HG03095 (cell line): ENCODE measurements around the gene TMEM237.
"Not testable (repeated sequence)": the region's sequence is repeated elsewhere in the genome, so short reads cannot be mapped to it uniquely, and the experiment has no call there.

ENCODE experiments used
- ATAC-seq: cut with Tn5 transposase; IDR thresholded peaks from one replicate; pipeline ENCODE4 v1.9.1; 2021; ENCODE audit warnings: moderate library complexity; ENCODE audit not compliant: unreplicated experiment

Gene TMEM237, protein sequence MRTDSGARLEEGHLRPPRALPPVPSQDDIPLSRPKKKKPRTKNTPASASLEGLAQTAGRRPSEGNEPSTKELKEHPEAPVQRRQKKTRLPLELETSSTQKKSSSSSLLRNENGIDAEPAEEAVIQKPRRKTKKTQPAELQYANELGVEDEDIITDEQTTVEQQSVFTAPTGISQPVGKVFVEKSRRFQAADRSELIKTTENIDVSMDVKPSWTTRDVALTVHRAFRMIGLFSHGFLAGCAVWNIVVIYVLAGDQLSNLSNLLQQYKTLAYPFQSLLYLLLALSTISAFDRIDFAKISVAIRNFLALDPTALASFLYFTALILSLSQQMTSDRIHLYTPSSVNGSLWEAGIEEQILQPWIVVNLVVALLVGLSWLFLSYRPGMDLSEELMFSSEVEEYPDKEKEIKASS

DNA sequence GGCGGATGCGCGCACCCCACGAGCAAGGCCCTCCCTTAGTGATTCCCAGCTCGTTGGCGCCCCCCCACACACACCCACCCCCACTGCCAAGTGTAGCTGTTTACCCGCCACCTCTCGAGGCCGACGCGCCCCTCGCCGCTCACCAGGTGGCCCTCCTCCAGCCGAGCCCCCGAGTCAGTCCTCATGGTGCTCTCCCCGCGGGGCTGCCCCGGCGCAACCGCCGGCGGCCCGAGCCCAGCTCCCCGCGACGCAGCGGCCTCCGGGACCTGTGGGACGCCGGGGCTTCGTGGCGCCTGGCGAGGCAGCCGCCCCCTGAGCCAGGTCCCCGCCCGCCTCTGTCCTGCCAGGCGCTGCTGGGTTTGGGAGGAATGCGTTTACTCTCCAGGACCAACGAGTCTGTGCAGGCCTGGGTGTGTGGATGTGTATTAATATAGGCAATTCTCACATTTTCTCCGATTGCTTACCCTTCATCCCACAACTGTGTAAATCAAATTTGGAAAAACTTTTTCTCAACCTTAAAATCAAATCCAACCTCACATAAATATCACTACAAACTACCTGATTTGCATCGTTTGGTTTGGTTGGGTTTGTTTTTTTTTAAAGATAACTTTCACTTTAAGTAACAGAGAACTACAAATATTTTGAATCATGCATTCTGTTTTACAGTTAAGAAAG, at the start of gene TMEM237:
Gene TMEM237 (minus strand): TSS at position 288 of the 675 bp plus-strand sequence. CDS start 103 bp downstream, at position 185.
- peak; percentile 47 for ATAC-seq

DNA sequence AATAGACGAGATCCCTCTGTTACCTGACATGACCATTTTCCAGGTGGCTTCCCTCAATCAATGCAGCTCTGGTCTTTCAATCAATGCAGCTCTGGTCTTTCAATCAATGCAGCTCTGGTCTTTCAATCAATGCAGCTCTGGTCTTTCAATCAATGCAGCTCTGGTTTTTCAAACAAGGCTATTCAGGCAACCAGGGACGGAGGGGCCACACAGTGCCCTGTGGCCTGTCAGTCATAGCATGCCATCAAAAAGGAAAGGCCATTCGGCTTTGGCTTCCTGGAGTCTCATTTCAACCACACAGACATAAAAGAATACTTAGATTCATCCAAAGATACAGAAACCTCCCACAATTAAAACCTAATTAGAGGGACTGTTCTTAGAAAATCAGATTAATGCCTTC, 41.9 kb upstream of the TMEM237 start:
- no peak for ATAC-seq

DNA sequence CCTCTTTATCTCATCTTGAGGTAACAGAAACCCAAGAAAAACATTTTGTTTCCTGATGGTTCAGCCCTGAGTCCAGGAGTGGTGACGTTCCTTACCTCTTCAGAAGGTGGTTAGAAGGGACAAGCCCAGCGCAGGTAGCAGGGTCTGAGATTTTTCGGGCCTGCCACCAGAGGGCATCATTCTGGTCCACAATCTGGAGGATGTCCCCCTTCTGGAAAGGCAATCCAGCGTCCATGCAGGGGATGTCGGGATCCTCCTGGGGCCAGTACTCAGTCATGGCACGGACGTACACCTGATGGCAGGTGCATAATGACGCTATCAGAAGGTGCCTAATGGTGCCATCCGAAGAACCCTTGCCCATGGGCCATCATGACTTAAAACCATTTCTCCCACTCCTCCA, 37.4 kb upstream of the TMEM237 start:
- ATAC-seq = no peak

DNA sequence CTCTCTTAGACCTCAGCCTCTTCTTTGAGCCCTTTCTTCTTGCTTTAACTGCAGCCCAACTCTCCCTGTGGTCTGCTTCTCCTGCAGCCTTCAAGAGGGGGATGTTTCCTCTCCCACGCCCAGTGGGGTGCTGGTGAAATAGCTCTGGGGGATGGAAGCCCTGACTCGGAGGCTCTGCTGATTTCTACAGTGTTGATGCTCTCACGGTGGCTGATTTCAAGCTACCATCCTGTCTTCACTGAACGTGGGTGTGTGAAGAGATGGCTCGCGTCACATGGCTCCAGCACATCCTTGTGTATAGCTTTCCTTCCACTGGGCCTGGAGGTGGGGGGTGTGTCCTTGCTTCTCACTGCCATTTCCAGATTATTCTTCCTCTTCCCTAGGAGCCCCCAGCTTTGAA, 35.1 kb upstream of the TMEM237 start:
- no peak for ATAC-seq

DNA sequence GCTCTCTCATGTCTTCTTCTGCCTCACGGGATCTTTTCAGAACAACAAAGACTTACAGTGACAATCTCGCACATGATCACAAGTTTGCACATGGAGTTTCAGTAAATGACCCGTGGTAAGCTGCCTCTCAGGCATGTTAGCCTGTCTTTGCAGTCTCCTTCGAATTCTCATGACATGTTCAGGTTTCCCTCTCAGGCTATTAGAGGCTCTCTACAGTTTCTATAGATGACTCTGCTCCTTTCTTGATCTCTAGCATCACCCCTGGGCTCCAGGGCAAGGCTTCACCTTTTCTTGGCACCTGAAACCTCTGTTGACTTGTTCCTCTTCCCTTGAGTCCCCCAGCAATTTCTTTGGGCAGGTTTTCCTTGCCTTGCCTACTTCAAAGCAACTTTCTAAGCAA, 32.2 kb upstream of the TMEM237 start:
- ATAC-seq = no peak

DNA sequence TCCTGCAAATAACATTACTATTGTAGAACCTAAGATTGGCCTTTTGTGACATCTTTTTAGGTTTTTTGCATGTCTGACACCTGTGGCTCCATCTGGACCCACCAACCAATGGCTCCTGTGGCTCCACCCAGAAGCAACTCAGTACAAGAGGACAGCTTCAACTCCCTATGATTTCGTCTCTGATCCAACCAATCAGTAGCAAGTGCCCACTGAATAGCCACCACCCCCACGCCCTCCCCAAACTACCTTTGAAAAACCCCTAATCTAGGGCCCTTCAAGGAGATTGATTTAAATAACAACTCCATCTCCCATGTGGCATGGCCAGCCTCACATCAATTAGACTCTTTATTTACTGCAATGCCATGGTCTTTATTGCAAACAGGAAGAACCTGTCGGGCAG, 31.5 kb upstream of the TMEM237 start:
- ATAC-seq = no peak

DNA sequence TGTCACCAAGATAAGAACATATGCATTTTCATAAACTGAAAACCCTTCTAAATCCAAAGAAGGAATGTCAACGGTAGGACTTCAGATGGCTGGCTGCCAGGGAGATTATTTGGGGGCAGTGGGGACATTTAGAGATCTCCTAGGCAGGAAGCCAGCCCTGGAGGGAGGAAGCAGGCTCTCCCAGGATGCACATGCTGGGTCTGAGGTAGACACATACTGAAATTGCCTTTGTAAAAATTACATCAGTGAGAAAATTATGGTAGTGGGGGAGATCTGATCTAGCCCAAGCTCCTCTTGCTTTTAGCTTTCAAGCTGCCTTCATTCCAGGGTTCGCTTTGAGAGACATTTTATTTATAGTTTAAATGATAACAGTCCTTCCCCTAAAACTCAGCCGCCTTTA, 31.0 kb upstream of the TMEM237 start:
- no peak for ATAC-seq

DNA sequence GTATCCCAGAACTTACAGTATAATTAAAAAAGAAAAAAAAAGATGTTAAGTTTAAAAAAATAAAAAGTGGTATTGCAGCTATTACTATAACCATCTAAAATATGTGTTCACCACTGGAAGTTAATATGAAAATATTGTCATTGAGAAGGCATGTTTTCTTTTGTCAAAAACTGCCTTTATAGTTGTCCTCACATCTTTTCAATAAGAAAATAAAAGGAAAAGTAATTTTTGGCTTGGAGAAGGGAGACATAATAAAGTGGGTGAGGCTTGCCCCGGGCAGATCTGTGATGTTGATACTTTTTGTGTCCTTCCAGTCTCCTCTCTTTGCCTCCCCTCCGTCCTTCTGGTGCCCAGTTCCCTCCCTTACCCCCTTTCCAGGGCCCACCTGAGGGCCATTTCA, 30.2 kb upstream of the TMEM237 start:
- no peak for ATAC-seq

DNA sequence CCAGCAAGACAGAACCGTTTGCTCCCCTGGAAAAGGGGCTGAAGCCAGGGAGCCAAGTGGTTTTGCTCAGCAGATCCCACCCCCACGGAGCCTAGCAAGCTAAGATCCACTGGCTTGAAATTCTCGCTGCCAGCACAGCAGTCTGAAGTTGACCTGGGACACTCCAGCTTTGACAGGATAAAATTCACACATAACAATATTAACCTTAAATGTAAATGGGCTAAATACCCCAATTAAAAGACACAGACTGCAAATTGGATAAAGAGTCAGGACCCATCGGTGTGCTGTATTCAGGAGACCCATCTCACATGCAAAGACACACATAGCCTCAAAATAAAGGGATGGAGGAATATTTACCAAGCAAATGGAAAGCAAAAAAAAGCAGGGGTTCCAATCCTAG, 27.9 kb upstream of the TMEM237 start:
- ATAC-seq = not testable (repeated sequence)

DNA sequence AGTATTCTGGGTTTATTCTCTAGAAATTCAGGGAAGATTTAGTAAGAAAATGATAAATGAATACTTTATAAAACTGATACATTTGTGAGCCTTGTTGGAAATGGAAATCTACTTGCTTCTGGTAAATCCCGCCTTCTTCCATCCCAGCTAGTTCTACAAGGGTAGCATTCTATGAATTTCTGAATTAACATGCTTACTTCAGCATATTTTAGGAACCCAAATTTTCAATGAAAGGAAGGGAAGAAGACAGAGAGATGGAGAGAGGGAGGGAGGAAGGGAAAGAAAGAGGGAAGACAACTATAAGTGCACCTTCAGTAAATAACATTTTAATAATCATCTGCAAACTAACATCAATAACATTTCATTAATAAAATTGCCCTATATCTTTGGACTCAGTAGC, 26.6 kb upstream of the TMEM237 start:
- no peak for ATAC-seq

DNA sequence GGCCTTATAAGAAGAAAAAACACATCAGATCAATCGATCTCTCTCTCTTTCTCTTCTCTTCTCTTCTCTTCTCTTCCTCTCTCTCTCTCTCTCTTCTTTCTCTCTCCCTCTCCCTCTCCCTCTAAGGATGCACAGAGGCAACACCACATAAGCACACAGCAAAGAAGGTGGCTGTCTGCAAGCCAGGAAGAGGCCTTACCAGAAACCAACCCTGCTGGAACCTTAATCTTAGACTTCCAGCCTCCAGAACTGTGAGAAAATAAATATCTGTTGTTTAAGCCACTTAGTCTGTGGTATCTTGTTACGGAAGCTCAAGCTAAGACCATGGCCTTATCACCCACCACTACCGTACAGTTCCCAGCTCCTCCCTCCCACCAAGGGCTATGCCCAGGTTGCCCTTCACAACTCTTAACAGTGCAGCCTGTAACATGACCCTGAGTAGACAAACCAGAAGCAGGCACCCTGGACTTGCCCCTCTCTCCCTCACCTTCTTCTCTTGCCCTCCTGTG, 25.2 kb upstream of the TMEM237 start:
- ATAC-seq = no peak

DNA sequence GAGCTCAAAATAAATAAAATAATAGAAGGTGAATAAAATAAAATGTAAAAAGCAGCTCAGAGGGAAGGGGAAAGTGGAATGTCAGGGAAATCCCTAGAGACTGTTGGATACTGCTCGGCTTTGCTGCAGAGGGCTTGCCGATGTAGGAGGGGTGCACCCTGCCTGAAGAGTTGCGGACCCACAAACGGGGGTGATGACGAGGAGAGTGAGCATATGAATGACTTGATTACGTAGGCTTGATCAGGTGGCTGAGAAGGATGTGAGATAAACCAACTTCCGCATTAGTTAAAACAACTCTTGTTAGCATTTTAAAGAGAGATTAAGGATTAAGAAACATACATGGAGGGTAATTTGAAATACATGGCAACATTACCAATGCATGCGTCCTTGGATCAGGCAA, 21.0 kb upstream of the TMEM237 start:
- no peak for ATAC-seq

DNA sequence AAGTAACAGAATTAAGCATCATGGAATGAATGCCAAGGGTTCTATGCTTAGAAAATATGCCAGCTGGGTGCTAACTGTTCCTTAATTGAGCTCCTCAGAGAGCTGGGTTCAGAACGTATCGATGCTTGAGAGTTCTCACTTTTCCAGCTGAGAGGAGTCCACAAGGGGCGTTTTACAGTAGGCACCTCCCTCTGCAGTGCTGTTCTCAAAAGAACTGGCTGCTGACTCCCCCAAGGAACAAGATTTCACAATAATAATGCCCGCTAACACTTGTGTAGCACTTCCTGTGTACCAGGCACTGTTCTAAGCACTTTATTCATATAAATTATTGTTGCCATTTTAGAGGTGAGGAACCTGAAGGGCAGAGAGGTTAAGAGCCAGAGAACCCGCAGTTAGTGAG, 18.1 kb upstream of the TMEM237 start:
- no peak for ATAC-seq

DNA sequence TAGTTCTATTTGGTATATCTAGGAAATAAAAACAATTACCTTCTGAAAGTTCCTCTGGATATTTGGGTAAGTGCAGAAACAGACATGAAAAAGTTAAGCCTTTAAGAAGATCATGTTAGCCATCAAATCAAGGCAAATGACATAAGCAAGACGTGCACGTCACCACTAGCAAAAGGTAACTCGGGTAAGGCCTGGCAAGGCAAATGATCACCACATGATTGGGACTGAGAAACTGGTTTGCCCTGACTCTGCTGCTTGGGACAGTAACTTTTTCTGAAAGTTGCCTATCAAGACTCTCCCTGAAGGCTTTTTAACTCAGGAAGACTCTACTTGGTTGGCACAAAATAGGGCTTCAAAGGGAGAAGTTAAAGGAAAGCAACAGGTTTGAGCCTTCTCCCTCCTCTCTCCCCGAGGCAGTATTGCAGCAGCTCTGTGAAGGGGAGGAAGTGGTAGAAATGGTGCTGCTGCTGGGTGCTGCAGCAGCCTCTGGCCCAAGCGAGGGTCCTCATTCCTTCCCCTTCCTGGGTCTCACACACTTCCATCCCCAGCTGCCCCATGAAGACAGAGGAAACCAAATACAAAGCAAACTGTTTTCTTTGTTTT, 17.1 kb upstream of the TMEM237 start:
- no peak for ATAC-seq

DNA sequence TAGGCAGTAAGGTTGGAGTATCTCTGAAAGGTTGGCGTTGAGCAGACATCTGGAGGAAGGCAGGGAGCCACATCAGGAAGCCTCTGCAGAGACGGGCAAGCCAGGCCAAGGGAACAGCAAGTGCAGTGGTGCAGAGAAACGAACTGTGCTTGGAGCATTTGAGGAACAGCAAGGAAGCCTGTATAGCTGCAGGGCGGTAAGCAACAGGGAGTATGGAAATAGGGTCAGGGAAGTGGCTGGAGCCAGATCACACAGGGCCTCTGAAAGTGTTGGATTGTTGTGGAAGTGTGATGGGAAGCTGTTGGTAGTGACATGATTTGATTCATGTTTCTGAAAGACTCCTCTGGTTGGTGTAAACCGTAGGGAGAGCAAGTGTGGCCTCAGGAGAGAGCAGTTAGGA, 13.4 kb upstream of the TMEM237 start:
- ATAC-seq = no peak

DNA sequence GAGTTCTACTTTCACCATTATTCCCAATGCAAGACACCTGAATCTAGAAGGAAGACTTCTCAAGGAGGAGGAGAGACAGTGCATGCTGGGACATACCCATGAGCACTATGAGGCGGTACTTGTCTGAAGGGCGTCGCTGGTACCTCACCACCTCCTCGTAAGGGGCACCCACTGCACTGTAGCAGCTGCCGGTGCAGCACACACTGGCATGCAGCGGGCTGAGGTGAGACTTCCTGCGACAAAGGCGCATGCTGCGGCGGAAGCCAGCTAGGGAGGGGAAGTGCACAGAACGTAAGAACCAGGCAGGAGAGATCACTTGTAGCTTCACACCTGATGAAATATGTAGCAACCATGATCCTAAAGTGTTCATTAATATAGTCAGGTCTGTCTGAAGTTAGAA, 12.8 kb upstream of the TMEM237 start:
- ATAC-seq = no peak

DNA sequence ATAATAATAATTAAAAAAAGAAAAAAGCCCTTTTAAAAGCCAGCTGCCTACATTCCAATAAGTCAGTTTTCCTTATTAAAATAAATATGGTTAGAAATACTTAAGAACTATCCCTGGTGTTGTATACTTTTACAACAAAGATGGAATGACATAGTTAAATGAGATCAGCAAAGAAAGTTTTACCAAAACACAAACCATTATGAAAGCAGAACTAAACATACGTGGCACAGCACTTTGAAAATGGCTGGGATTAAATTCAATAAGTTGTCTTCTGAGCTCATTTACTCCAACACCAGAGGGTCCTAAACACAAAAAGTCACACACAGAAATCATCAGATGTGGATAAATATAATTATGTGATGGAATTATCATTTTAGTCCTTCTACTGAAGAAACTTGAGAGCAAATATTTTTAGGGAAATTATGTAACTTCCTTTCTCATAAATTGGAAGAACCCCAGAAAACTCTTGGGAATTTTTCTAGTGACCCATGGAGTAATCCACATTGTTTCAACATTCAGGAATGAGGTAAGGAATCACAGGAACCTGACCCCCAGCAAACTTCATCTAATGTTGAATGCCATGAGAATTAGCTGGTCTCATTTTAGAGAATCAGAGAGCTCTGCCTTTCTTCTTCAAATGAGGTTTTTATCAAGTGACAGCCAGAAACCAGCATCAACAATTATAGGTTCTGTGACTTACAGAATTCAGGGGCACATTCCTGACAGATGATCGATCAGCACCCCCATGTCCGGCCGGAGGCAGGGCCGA, 11.5 kb upstream of the TMEM237 start:
- ATAC-seq = no peak

DNA sequence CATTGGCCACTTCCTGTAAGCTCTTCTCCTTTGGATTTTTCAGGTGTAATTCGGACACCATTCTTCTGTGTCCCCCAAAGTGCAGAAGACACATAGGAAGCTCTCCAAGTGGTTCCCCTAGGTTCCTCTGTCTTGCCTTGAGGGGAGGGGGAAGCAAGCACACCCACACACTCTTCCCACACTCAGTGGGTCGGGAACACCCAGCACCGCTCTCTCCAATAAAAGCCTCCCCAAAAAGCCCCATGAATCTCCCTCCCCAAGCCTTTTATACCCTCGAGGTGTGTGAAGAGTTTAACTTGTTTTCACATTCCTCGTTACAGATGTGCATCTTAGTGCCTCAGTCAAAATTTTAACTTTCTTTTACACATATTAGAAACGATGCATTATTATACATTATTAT, 9.9 kb upstream of the TMEM237 start:
- no peak for ATAC-seq

DNA sequence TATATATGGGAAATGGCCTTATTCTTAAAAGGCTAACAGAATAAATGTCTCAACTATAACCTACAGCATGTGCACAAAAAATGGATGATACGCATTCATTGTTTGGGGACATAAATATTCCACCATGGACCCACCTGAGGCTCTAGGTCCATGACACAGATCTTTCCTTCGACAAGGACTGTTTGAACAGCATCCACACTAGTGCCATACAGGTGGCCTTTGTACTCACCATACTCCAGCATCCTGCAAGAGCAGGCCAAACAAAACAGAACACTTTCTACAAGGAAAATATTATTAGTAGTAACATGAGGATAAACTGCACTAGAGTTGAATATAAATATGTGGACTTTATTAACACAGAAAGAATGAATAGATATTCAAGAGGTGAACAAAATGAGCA, 6.1 kb upstream of the TMEM237 start:
- no peak for ATAC-seq

DNA sequence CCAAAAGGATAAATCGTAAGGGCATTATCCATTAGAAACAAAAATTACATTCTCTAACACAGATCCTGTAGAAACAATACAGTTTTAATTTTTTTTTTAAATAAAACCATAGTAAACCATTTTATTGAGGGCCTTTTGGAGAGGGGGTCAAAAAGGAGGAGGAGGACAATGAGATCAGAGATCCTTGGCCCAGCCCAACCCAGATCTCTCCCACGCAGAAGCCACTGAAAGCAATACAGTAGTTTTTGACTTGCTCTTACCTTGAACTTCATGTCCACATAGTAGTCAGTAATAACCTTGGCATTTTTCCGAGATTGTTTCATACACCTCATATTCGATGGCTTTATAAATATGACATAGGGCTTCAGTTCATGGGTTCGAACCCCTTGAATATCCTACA, 4.1 kb upstream of the TMEM237 start:
- no peak for ATAC-seq

DNA sequence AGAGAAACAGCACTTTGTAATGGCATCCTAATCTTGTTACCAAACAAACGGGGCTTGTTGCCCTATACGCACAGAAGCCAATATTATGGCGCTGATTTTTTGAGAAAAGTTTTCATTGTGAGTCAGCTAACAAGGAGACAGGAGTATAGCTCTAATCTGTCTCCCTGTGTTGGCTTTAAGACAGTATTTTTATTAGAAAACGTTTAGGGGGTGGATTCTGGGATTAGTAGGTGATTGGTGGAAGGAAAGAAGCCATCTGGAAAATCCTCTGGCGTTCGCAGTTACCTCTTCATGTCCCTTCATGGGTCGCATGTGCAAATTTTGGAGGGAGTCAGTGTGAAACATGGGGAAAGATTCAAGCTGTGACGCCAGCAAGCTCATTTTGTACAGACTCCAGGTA, 698 bp upstream of the TMEM237 start:
- no peak for ATAC-seq
